Stomach (tissue), 4 donors: ENCODE data around the gene ATF7IP2.

ENCODE experiments used
- EP300 ChIP-seq: sonication (generic); formaldehyde crosslinking; IDR thresholded peaks from one replicate; pipeline ENCODE4 v1.6.1; 2017; ENCODE audit warnings: antibody characterized with exemption
- POLR2A ChIP-seq, 4 donors: fragments of 450-650 bp; IDR thresholded peaks; one replicate each; pipeline ENCODE4 v1.6.1; 2016; ENCODE audit warnings: antibody characterized with exemption in 4 of 4, control low read depth in 2 of 4, mild to moderate bottlenecking in 1 of 4, moderate library complexity in 1 of 4
- POLR2AphosphoS5 ChIP-seq, 3 donors: sonication (generic); formaldehyde crosslinking; IDR thresholded peaks; one replicate each; pipeline ENCODE4 v1.6.1; 2016; ENCODE audit warnings: antibody characterized with exemption in 3 of 3
- TF ChIP-seq, protein P1 (sequence below), 7 experiments: fragments of 450-650 bp in 4 of 7; fragments of 200-600 bp in 3 of 7; sonication (generic) in 3 of 7; IDR thresholded peaks; one replicate each; pipeline ENCODE4 v1.5.1; 2016 to 2019; ENCODE audit warnings: antibody characterized with exemption in 7 of 7, control low read depth in 2 of 7, mild to moderate bottlenecking in 1 of 7

DNA sequence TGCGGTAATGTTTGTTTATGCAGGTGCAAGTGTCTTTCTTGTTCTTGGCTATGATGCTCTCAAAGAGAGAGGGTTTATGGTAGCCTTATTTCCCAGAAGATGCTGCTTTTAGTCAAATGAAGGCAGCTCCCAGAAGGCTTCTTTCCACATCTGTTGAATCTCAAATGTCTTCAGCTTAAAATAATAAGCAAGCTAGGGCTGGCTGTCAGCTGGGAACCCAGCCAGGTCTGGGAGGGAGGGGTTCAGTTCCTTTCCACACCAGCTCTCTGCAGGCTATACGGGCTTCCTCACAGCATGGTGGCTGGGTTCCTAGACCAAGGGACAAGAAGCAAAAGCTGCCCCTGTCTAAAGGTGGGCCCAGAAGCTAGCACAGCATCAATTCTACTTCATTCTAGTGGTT is 47.4 kb upstream of the ATF7IP2 start:
- TF ChIP-seq POLR2A (IDR thresholded peaks at IDR 0.05) (no peak), POLR2AphosphoS5 (IDR thresholded peaks at IDR 0.05) (no peak), EP300 (no peak)
- TF ChIP-seq, protein P1, sequence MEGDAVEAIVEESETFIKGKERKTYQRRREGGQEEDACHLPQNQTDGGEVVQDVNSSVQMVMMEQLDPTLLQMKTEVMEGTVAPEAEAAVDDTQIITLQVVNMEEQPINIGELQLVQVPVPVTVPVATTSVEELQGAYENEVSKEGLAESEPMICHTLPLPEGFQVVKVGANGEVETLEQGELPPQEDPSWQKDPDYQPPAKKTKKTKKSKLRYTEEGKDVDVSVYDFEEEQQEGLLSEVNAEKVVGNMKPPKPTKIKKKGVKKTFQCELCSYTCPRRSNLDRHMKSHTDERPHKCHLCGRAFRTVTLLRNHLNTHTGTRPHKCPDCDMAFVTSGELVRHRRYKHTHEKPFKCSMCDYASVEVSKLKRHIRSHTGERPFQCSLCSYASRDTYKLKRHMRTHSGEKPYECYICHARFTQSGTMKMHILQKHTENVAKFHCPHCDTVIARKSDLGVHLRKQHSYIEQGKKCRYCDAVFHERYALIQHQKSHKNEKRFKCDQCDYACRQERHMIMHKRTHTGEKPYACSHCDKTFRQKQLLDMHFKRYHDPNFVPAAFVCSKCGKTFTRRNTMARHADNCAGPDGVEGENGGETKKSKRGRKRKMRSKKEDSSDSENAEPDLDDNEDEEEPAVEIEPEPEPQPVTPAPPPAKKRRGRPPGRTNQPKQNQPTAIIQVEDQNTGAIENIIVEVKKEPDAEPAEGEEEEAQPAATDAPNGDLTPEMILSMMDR (IDR thresholded peaks at IDR 0.05), result no peak
